GM19395 (cell line): Measurements from ENCODE around the gene SRP72.
"Not testable (repeated sequence)": the region's sequence is repeated elsewhere in the genome, so short reads cannot be mapped to it uniquely, and the experiment has no call there.

Experiments
- ATAC-seq: cut with Tn5 transposase; IDR thresholded peaks from one replicate; pipeline ENCODE4 v1.9.1; 2021; ENCODE audit warnings: mild to moderate bottlenecking, moderate library complexity; ENCODE audit not compliant: unreplicated experiment

Gene SRP72

GRCh38 chr4:56467284-56468096 is at the start of gene SRP72:
TSS of gene SRP72 (plus strand) at chr4:56467617. CDS start at chr4:56467636, 19 bp downstream.
- peak; percentile 90 for ATAC-seq

GRCh38 chr4:56424176-56424575 is 43.2 kb upstream of the SRP72 start:
- no peak for ATAC-seq

GRCh38 chr4:56424697-56425514 is 42.5 kb upstream of the SRP72 start:
- ATAC-seq, result no peak

- ATAC-seq, result no peak
Observed at GRCh38 chr4:56425518-56425917, 41.9 kb upstream of the SRP72 start.

- peak; percentile 93 for ATAC-seq
Observed at GRCh38 chr4:56426273-56426672, 41.1 kb upstream of the SRP72 start.

GRCh38 chr4:56427179-56427578 is 40.2 kb upstream of the SRP72 start:
- ATAC-seq, result no peak

GRCh38 chr4:56430203-56430602 is 37.2 kb upstream of the SRP72 start:
- no peak for ATAC-seq

GRCh38 chr4:56433280-56433679 is 34.1 kb upstream of the SRP72 start:
- no peak for ATAC-seq

- ATAC-seq, result peak; percentile 29
Observed at GRCh38 chr4:56434599-56435139, 32.7 kb upstream of the SRP72 start.

GRCh38 chr4:56435140-56435926 is 32.1 kb upstream of the SRP72 start, which contains the start of gene PPAT:
TSS of gene PPAT (minus strand) at chr4:56435615. CDS start at chr4:56435477, 138 bp downstream.
- ATAC-seq, result peak; percentile 78

- ATAC-seq, result no peak
Observed at GRCh38 chr4:56438766-56439165, 28.7 kb upstream of the SRP72 start.

- ATAC-seq, result no peak
Observed at GRCh38 chr4:56440983-56441382, 26.4 kb upstream of the SRP72 start.

GRCh38 chr4:56444719-56445118 is 22.7 kb upstream of the SRP72 start:
- no peak for ATAC-seq

GRCh38 chr4:56445699-56446098 is 21.7 kb upstream of the SRP72 start:
- ATAC-seq, result no peak

GRCh38 chr4:56448301-56448700 is 19.1 kb upstream of the SRP72 start:
- no peak for ATAC-seq

GRCh38 chr4:56449475-56449874 is 17.9 kb upstream of the SRP72 start:
- ATAC-seq, result not testable (repeated sequence)

GRCh38 chr4:56450342-56450741 is 17.1 kb upstream of the SRP72 start:
- ATAC-seq, result no peak

GRCh38 chr4:56460085-56460484 is 7.3 kb upstream of the SRP72 start:
- no peak for ATAC-seq

GRCh38 chr4:56462157-56462556 is 5.3 kb upstream of the SRP72 start:
- ATAC-seq, result no peak

- no peak for ATAC-seq
Observed at GRCh38 chr4:56463711-56464110, 3.7 kb upstream of the SRP72 start.

GRCh38 chr4:56464581-56464980 is 2.8 kb upstream of the SRP72 start:
- no peak for ATAC-seq
